Mesenchymal stem cell (in vitro differentiated cells and primary cell): Measurements from ENCODE around the gene NRARP.

ENCODE experiments used
- DNase-seq: peaks from one replicate; pipeline ENCODE4 v3.0.0-alpha.2; 2013
- H2AFZ ChIP-seq: one replicate; pipeline ENCODE4 v1.6.1; 2013; ENCODE audit warnings: low read depth, mild to moderate bottlenecking, control low read depth, inconsistent platforms, low read length, moderate library complexity
- H2AK5ac ChIP-seq: 2 replicates; pipeline ENCODE4 v1.6.1; 2013; ENCODE audit warnings: low read length, moderate library complexity, mild to moderate bottlenecking, inconsistent platforms; ENCODE audit not compliant: severe bottlenecking
- H2BK120ac ChIP-seq: one replicate; pipeline ENCODE4 v1.6.1; 2013; ENCODE audit warnings: low read depth, mild to moderate bottlenecking, inconsistent platforms, low read length, moderate library complexity
- H2BK12ac ChIP-seq, 2 experiments: one replicate each; pipeline ENCODE4 v1.6.1; 2013; ENCODE audit warnings: inconsistent platforms in 2 of 2, low read length in 2 of 2, mild to moderate bottlenecking in 2 of 2, moderate library complexity in 2 of 2, control low read depth in 1 of 2
- H2BK15ac ChIP-seq: one replicate; pipeline ENCODE4 v1.6.1; 2013; ENCODE audit warnings: mild to moderate bottlenecking, low read depth, inconsistent platforms; ENCODE audit not compliant: poor library complexity, severe bottlenecking
- H2BK5ac ChIP-seq: 2 replicates; pipeline ENCODE4 v1.6.1; 2013; ENCODE audit warnings: low read depth, mild to moderate bottlenecking, low read length, control low read depth, inconsistent platforms; ENCODE audit not compliant: poor library complexity, severe bottlenecking
- H3K14ac ChIP-seq, 2 experiments: one replicate each; pipeline ENCODE4 v1.6.1; 2013; ENCODE audit warnings: inconsistent platforms in 2 of 2, low read length in 2 of 2, control low read depth in 1 of 2, mild to moderate bottlenecking in 1 of 2, moderate library complexity in 1 of 2
- H3K18ac ChIP-seq, 2 experiments: one replicate each; pipeline ENCODE4 v1.6.1; 2013; ENCODE audit warnings: inconsistent platforms in 2 of 2, low read length in 2 of 2, control low read depth in 1 of 2, low read depth in 1 of 2, mild to moderate bottlenecking in 1 of 2
- H3K23ac ChIP-seq, 2 experiments: one replicate each; pipeline ENCODE4 v1.6.1; 2013; ENCODE audit warnings: inconsistent platforms in 2 of 2, low read length in 2 of 2, mild to moderate bottlenecking in 2 of 2, moderate library complexity in 2 of 2, control low read depth in 1 of 2
- H3K27ac ChIP-seq: 2 replicates; pipeline ENCODE4 v1.5.1; 2013; ENCODE audit warnings: mild to moderate bottlenecking, moderate library complexity, low read length, control low read depth, inconsistent platforms; ENCODE audit not compliant: poor library complexity, severe bottlenecking
- H3K27me3 ChIP-seq, 2 experiments: 2 replicates each; pipeline versions ENCODE4 v1.6.1 to v1.7.0; 2013; ENCODE audit warnings: low read length in 2 of 2, mild to moderate bottlenecking in 2 of 2, moderate library complexity in 2 of 2, control low read depth in 1 of 2, inconsistent platforms in 1 of 2; ENCODE audit not compliant: control insufficient read depth in 1 of 2, insufficient read depth in 1 of 2
- H3K36me3 ChIP-seq, 2 experiments: 2 replicates each; pipeline versions ENCODE4 v1.6.1 to v1.7.0; 2013; ENCODE audit warnings: low read length in 2 of 2, control low read depth in 1 of 2, inconsistent platforms in 1 of 2, low read depth in 1 of 2, mild to moderate bottlenecking in 1 of 2; ENCODE audit not compliant: insufficient read depth in 2 of 2, control insufficient read depth in 1 of 2
- H3K4ac ChIP-seq, 2 experiments: one replicate each; pipeline ENCODE4 v1.6.1; 2013; ENCODE audit warnings: inconsistent platforms in 2 of 2, low read length in 2 of 2, mild to moderate bottlenecking in 2 of 2, moderate library complexity in 2 of 2, control low read depth in 1 of 2, low read depth in 1 of 2
- H3K4me1 ChIP-seq: 2 replicates; pipeline ENCODE4 v1.6.1; 2013; ENCODE audit warnings: low read depth, low read length, control low read depth; ENCODE audit not compliant: control insufficient read depth, insufficient read depth
- H3K4me2 ChIP-seq: 2 replicates; pipeline ENCODE4 v1.6.1; 2013; ENCODE audit warnings: low read length, mild to moderate bottlenecking, inconsistent platforms; ENCODE audit not compliant: poor library complexity, severe bottlenecking
- H3K4me3 ChIP-seq, 2 experiments: 2 replicates each; pipeline versions ENCODE4 v1.5.1 to v1.7.0; 2013; ENCODE audit warnings: low read length in 2 of 2, mild to moderate bottlenecking in 2 of 2, control low read depth in 1 of 2, low read depth in 1 of 2; ENCODE audit not compliant: insufficient read depth in 1 of 2
- H3K79me1 ChIP-seq: replicated peaks from 2 replicates; pipeline ENCODE4 v1.6.1; 2013; ENCODE audit warnings: mild to moderate bottlenecking, control low read depth, low read length, inconsistent platforms; ENCODE audit not compliant: poor library complexity, severe bottlenecking
- H3K9ac ChIP-seq: 2 replicates; pipeline ENCODE4 v1.7.0; 2013; ENCODE audit warnings: mild to moderate bottlenecking, low read length, moderate library complexity
- H3K9me3 ChIP-seq: 2 replicates; pipeline ENCODE4 v1.7.0; 2013; ENCODE audit warnings: mild to moderate bottlenecking, low read length; ENCODE audit not compliant: control insufficient read depth
- H4K8ac ChIP-seq: one replicate; pipeline ENCODE4 v1.6.1; 2013; ENCODE audit warnings: inconsistent platforms, mild to moderate bottlenecking, low read length, moderate library complexity
- H4K91ac ChIP-seq: one replicate; pipeline ENCODE4 v1.6.1; 2013; ENCODE audit warnings: mild to moderate bottlenecking, low read length, inconsistent platforms
- WGBS: methylation state at CpG from one replicate; pipeline ENCODE4 v1.1.7; 2013; ENCODE audit warnings: mixed read lengths; 5-methylcytosine and 5-hydroxymethylcytosine counted together

The NRARP gene

GRCh38 chr9:137316012-137316981, 14.2 kb upstream of the NRARP start:
- Histone ChIP-seq H3K9ac (no peak overlapping the region), H3K79me1 (no peaks in the 10 kb centered on the region), H2BK15ac (peak overlapping the region; percentile 62), H3K9me3 (no peaks in the 10 kb centered on the region), H4K91ac (peak overlapping the region; percentile 13), H2BK120ac (no peak overlapping the region), H3K14ac (no peak overlapping the region), H3K27ac (no peak overlapping the region), H3K4me2 (peak overlapping the region; percentile 45), H2BK5ac (no peak overlapping the region), H3K4me1 (peaks cover 41% of the 10 kb centered on the region), H3K4me3 (no peak overlapping the region), H3K36me3 (peaks cover 0 to 5% of the 10 kb centered on the region in 2 experiments), H2BK12ac (peak overlapping the region in 1 of 2 experiments; percentile 16), H3K27me3 (peaks cover 0 to 34% of the 10 kb centered on the region in 2 experiments), H3K23ac (peak overlapping the region in 1 of 2 experiments; percentile 63), H2AK5ac (no peak overlapping the region), H3K18ac (peak overlapping the region in 1 of 2 experiments; percentile 29), H4K8ac (peak overlapping the region; percentile 0), H2AFZ (no peak overlapping the region), H3K4ac (no peak overlapping the region)
- WGBS: 24% methylated on average over 52 of the region's 83 CpGs
- DNase-seq: peak; percentile 57

- H3K23ac ChIP-seq: no peak overlapping the region
- no peak overlapping the region for H4K8ac ChIP-seq
- DNase-seq: no peak
- H4K91ac ChIP-seq: no peak overlapping the region
- no peak overlapping the region for H2BK120ac ChIP-seq
- no peak overlapping the region for H3K18ac ChIP-seq
- peaks cover 38% of the 10 kb centered on the region for H3K4me1 ChIP-seq
- WGBS: 58% methylated on average over 10 of the region's 18 CpGs
- H3K36me3 ChIP-seq: peaks cover 0 to 5% of the 10 kb centered on the region in 2 experiments
- H3K27ac ChIP-seq: no peak overlapping the region
- H2BK15ac ChIP-seq: peak overlapping the region; percentile 38
- H3K9ac ChIP-seq: no peak overlapping the region
- H2BK12ac ChIP-seq: no peak overlapping the region
- no peak overlapping the region for H3K4ac ChIP-seq
- H2AFZ ChIP-seq: no peak overlapping the region
- H2BK5ac ChIP-seq: no peak overlapping the region
- H2AK5ac ChIP-seq: no peak overlapping the region
- no peaks in the 10 kb centered on the region for H3K79me1 ChIP-seq
- no peak overlapping the region for H3K4me2 ChIP-seq
- no peaks in the 10 kb centered on the region for H3K9me3 ChIP-seq
- no peak overlapping the region for H3K4me3 ChIP-seq
- H3K27me3 ChIP-seq: peaks cover 0 to 41% of the 10 kb centered on the region in 2 experiments
- no peak overlapping the region for H3K14ac ChIP-seq
Measured at GRCh38 chr9:137315581-137316011, 13.5 kb upstream of the NRARP start.

- no peak for DNase-seq
- peak overlapping the region in 1 of 2 experiments; percentile 54 for H2BK12ac ChIP-seq
- no peak overlapping the region for H3K4me3 ChIP-seq
- H3K23ac ChIP-seq: no peak overlapping the region
- H2AK5ac ChIP-seq: no peak overlapping the region
- H2BK5ac ChIP-seq: no peak overlapping the region
- H3K18ac ChIP-seq: no peak overlapping the region
- peaks cover 30% of the 10 kb centered on the region for H3K4me1 ChIP-seq
- no peak overlapping the region for H3K9ac ChIP-seq
- H4K8ac ChIP-seq: peak overlapping the region; percentile 17
- no peak overlapping the region for H3K14ac ChIP-seq
- H3K27ac ChIP-seq: no peak overlapping the region
- no peak overlapping the region for H2BK15ac ChIP-seq
- H3K9me3 ChIP-seq: no peaks in the 10 kb centered on the region
- no peaks in the 10 kb centered on the region for H3K79me1 ChIP-seq
- H2BK120ac ChIP-seq: no peak overlapping the region
- WGBS: 91% methylated on average over 31 of the region's 42 CpGs
- H3K27me3 ChIP-seq: peaks cover 0 to 49% of the 10 kb centered on the region in 2 experiments
- peaks cover 0 to 5% of the 10 kb centered on the region in 2 experiments for H3K36me3 ChIP-seq
- no peak overlapping the region for H2AFZ ChIP-seq
- H3K4me2 ChIP-seq: no peak overlapping the region
- no peak overlapping the region for H3K4ac ChIP-seq
- H4K91ac ChIP-seq: no peak overlapping the region
Measured at GRCh38 chr9:137314561-137315560, 12.8 kb upstream of the NRARP start.
